H1 (cell line): ENCODE measurements around the gene NR5A1. TPM values are rescaled to one million over a fixed set of nuclear protein-coding genes. Genes with fewer than 3 reads are reported as not detected.

Source experiments
- CTCF ChIA-PET: fragments of 300-600 bp; sonication (Branson Sonifier 250); formaldehyde crosslinking; loops from one replicate; lab custom pipeline; 2021; ENCODE audit not compliant: partially characterized antibody; lab: Charles Lee
- POLR2A ChIA-PET: fragments of 300-600 bp; sonication (Branson Sonifier 250); formaldehyde crosslinking; loops from one replicate; lab custom pipeline; 2021; ENCODE audit warnings: inconsistent platforms; ENCODE audit not compliant: partially characterized antibody; lab: Charles Lee
- DNase-seq, 2 experiments: peaks; one replicate each; pipeline versions ENCODE4 v3.0.0 to v3.0.0-alpha.2; 2010 to 2022; ENCODE audit warnings: low spot score in 2 of 2, low read depth in 1 of 2, mixed read lengths in 1 of 2
- FAIRE-seq: peaks from 2 replicates; lab custom pipeline; 2011; peaks lifted over from hg19 to GRCh38; lab: Jason Lieb, UNC
- H2AFZ ChIP-seq: 2 replicates; pipeline ENCODE4 v1.8.1; 2012; ENCODE audit warnings: low read length, inconsistent platforms
- H2AK5ac ChIP-seq: 2 replicates; pipeline ENCODE4 v1.6.1; 2013; ENCODE audit warnings: low read depth, low read length
- H2BK120ac ChIP-seq: replicated peaks from 2 replicates; pipeline ENCODE3; 2013; ENCODE audit warnings: low read depth, low read length, inconsistent platforms
- H2BK12ac ChIP-seq: 2 replicates; pipeline ENCODE4 v1.6.1; 2013; ENCODE audit warnings: low read depth, low read length
- H2BK15ac ChIP-seq: 2 replicates; pipeline ENCODE4 v1.6.1; 2013; ENCODE audit warnings: low read length
- H2BK20ac ChIP-seq: 2 replicates; pipeline ENCODE4 v1.6.1; 2013; ENCODE audit warnings: low read length
- H2BK5ac ChIP-seq: 2 replicates; pipeline ENCODE4 v1.6.1; 2013; ENCODE audit warnings: low read depth, low read length
- H3K14ac ChIP-seq: 2 replicates; pipeline ENCODE4 v1.6.1; 2013; ENCODE audit warnings: inconsistent platforms; ENCODE audit not compliant: insufficient read length
- H3K18ac ChIP-seq: 2 replicates; pipeline ENCODE4 v1.6.1; 2013; ENCODE audit warnings: low read length; ENCODE audit errors: extremely low read depth
- H3K23ac ChIP-seq: 2 replicates; pipeline ENCODE4 v1.6.1; 2013; ENCODE audit warnings: inconsistent platforms; ENCODE audit not compliant: insufficient read length
- H3K23me2 ChIP-seq: 2 replicates; pipeline ENCODE4 v1.6.1; 2013; ENCODE audit warnings: low read depth, low read length
- H3K27ac ChIP-seq: 2 replicates; pipeline ENCODE4 v1.6.1; 2011; ENCODE audit warnings: low read depth, low read length, inconsistent platforms
- H3K27me3 ChIP-seq, 4 experiments: replicated peaks in 1 of 4; 1 replicate in 1 of 4; 2 replicates in 3 of 4; pipeline versions ENCODE4 v1.6.1 to v1.8.1; 2011 to 2013; ENCODE audit warnings: low read length in 3 of 4, mild to moderate bottlenecking in 3 of 4, inconsistent platforms in 2 of 4, mixed read lengths in 2 of 4, moderate library complexity in 1 of 4; ENCODE audit not compliant: control insufficient read depth in 3 of 4, insufficient read depth in 3 of 4; ENCODE audit errors: extremely low read depth in 1 of 4
- H3K36me3 ChIP-seq, 4 experiments: 2 replicates each; pipeline versions ENCODE4 v1.6.1 to v1.8.1; 2011 to 2013; ENCODE audit warnings: mild to moderate bottlenecking in 4 of 4, low read length in 3 of 4, moderate library complexity in 2 of 4, control low read depth in 1 of 4, inconsistent platforms in 1 of 4; ENCODE audit not compliant: insufficient read depth in 4 of 4, control insufficient read depth in 2 of 4
- H3K4ac ChIP-seq: replicated peaks from 2 replicates; pipeline ENCODE3; 2013; ENCODE audit warnings: low read length, low read depth, mixed read lengths, inconsistent platforms; ENCODE audit not compliant: insufficient read length
- H3K4me1 ChIP-seq, 4 experiments: replicated peaks in 1 of 4; 1 replicate in 1 of 4; 2 replicates in 3 of 4; pipeline versions ENCODE4 v1.6.1 to v1.8.1; 2011 to 2013; ENCODE audit warnings: low read length in 3 of 4, inconsistent platforms in 2 of 4, mixed read lengths in 1 of 4; ENCODE audit not compliant: insufficient read depth in 4 of 4, control insufficient read depth in 3 of 4
- H3K4me2 ChIP-seq, 2 experiments: 2 replicates each; pipeline versions ENCODE4 v1.6.1 to v1.8.1; 2011 to 2013; ENCODE audit warnings: low read depth in 2 of 2, low read length in 2 of 2, control low read depth in 1 of 2, inconsistent platforms in 1 of 2, mild to moderate bottlenecking in 1 of 2; ENCODE audit not compliant: insufficient read depth in 1 of 2
- H3K4me3 ChIP-seq, 4 experiments: fragments of 200-600, 300-600 bp in 1 of 4; sonication (generic), shearing (Covaris generic), sonication (Bioruptor Twin) in 1 of 4; 2 replicates each; pipeline versions ENCODE4 v1.5.1 to v1.8.1; 2011 to 2016; ENCODE audit warnings: low read length in 4 of 4, low read depth in 3 of 4, control low read depth in 2 of 4, inconsistent platforms in 2 of 4, mild to moderate bottlenecking in 2 of 4, mixed read lengths in 1 of 4, moderate library complexity in 1 of 4; ENCODE audit not compliant: insufficient read depth in 2 of 4; ENCODE audit errors: extremely low read depth in 1 of 4
- H3K56ac ChIP-seq: replicated peaks from 2 replicates; pipeline ENCODE3; 2013; ENCODE audit warnings: low read depth, mild to moderate bottlenecking, mixed read lengths, low read length, inconsistent platforms; ENCODE audit not compliant: insufficient read length
- H3K79me1 ChIP-seq: 2 replicates; pipeline ENCODE4 v1.6.1; 2013; ENCODE audit warnings: low read depth, low read length, control low read depth
- H3K79me2 ChIP-seq, 2 experiments: 2 replicates each; pipeline versions ENCODE4 v1.6.1 to v1.8.1; 2012 to 2013; ENCODE audit warnings: low read length in 2 of 2, mild to moderate bottlenecking in 2 of 2, inconsistent platforms in 1 of 2; ENCODE audit not compliant: insufficient read depth in 2 of 2, control insufficient read depth in 1 of 2
- H3K9ac ChIP-seq, 4 experiments: replicated peaks in 1 of 4; 1 replicate in 1 of 4; 2 replicates in 3 of 4; pipeline versions ENCODE4 v1.6.1 to v1.8.1; 2011 to 2013; ENCODE audit warnings: low read depth in 3 of 4, low read length in 3 of 4, control low read depth in 2 of 4, mild to moderate bottlenecking in 2 of 4, moderate library complexity in 2 of 4, inconsistent platforms in 1 of 4; ENCODE audit errors: extremely low read depth in 1 of 4
- H3K9me3 ChIP-seq, 2 experiments: 2 replicates each; pipeline versions ENCODE4 v1.6.1 to v1.8.1; 2012 to 2013; ENCODE audit warnings: mild to moderate bottlenecking in 2 of 2, moderate library complexity in 2 of 2, control low read depth in 1 of 2, inconsistent platforms in 1 of 2, low read depth in 1 of 2, low read length in 1 of 2, mixed read lengths in 1 of 2; ENCODE audit not compliant: insufficient read depth in 2 of 2
- H4K20me1 ChIP-seq, 2 experiments: replicated peaks in 1 of 2; 2 replicates each; pipeline versions ENCODE3 to v1.8.1; 2011 to 2013; ENCODE audit warnings: inconsistent platforms in 2 of 2, low read length in 2 of 2, mild to moderate bottlenecking in 1 of 2; ENCODE audit not compliant: insufficient read depth in 2 of 2, control insufficient read depth in 1 of 2
- H4K5ac ChIP-seq: 2 replicates; pipeline ENCODE4 v1.6.1; 2013; ENCODE audit warnings: low read length, low read depth, mixed read lengths, inconsistent platforms; ENCODE audit not compliant: insufficient read length
- H4K8ac ChIP-seq: 2 replicates; pipeline ENCODE4 v1.8.0; 2013; ENCODE audit warnings: mild to moderate bottlenecking, moderate library complexity, low read length, inconsistent platforms; ENCODE audit not compliant: insufficient read depth; ENCODE audit errors: extremely low read depth
- H4K91ac ChIP-seq: replicated peaks from 2 replicates; pipeline ENCODE3; 2013; ENCODE audit warnings: low read length, mixed read lengths, inconsistent platforms; ENCODE audit not compliant: insufficient read length
- CBX8 ChIP-seq: fragments of 300-800, 300-1000 bp; sonication (generic); IDR thresholded peaks from 2 replicates; pipeline ENCODE4 v1.7.1; 2016; ENCODE audit warnings: low read depth, low read length, borderline replicate concordance
- CHD1 ChIP-seq: IDR thresholded peaks from 2 replicates; pipeline ENCODE4 v1.6.1; 2012; ENCODE audit warnings: low read depth, low read length, improper control_type of control experiment
- E2F6 ChIP-seq: IDR thresholded peaks from 2 replicates; pipeline ENCODE4 v1.6.1; 2012; ENCODE audit warnings: inconsistent platforms
- GTF2F1 ChIP-seq: IDR thresholded peaks from 2 replicates; pipeline ENCODE4 v1.6.1; 2012; ENCODE audit warnings: low read depth, low read length, improper control_type of control experiment, borderline replicate concordance
- HDAC6 ChIP-seq: IDR thresholded peaks from one replicate; pipeline ENCODE4 v1.7.1; 2012; ENCODE audit warnings: low read depth, mild to moderate bottlenecking, inconsistent platforms, low read length, moderate library complexity
- RFX5 ChIP-seq: IDR thresholded peaks from 2 replicates; pipeline ENCODE4 v1.6.1; 2011; ENCODE audit warnings: low read depth, low read length, improper control_type of control experiment, borderline replicate concordance
- WGBS, 2 experiments: shearing (Covaris generic) in 1 of 2; methylation state at CpG; one replicate each; pipeline versions ENCODE4 v1.1.6 to v1.1.7; 2013 to 2015; ENCODE audit warnings: low lambda C conversion rate in 2 of 2, mixed read lengths in 2 of 2, inconsistent platforms in 1 of 2, low coverage in 1 of 2, missing lambda C conversion rate in 1 of 2; ENCODE audit not compliant: insufficient replicate concordance in 2 of 2, insufficient coverage in 1 of 2, insufficient read length in 1 of 2; ENCODE audit errors: extremely low coverage in 1 of 2, missing lambda C conversion rate in 1 of 2; 5-methylcytosine and 5-hydroxymethylcytosine counted together
- polyA plus RNA-seq, 7 experiments: library from polyadenylated mRNA; depleted of rRNA in 3 of 7; stranded (reverse) in 5 of 7; unstranded in 2 of 7; fragments of >200 nt in 5 of 7; fragments of 200-250 nt in 2 of 7; gene quantifications; 1 replicate in 5 of 7; 2 replicates in 1 of 7; 4 replicates in 1 of 7; pipeline versions ENCODE4 v1.2.1 to v1.2.3, GENCODE V29; 2011 to 2013; ENCODE audit warnings: missing spikeins in 2 of 7, mixed read lengths in 2 of 7
- total RNA-seq: library from RNA; stranded (reverse); fragmentation: NEBNext Ultra II Directional; extraction: Animal tissue kit (Norgen Biotek cat#: 25700); gene quantifications from 2 replicates; pipeline ENCODE4 v1.2.1, GENCODE V29; 2021

Gene NR5A1
- total and polyA plus RNA-seq, 2 of the 8 experiments (the other 6 are each of a cell fraction or from before 2014, with no cell fraction given): 0.29 to 0.58 TPM

GRCh38 chr9:124501771-124502320 lies 5.4 kb downstream of the NR5A1 start:
- 86% methylated on average over 7 of the region's 11 CpGs; no CpG with 5 or more reads in 1 of the 2 experiments for WGBS, 2 experiments
- FAIRE-seq: no peak
- no peaks in the 10 kb centered on the region; a peak in 1 of 4 replicates for H3K9me3 ChIP-seq
- no peak overlapping the region for H3K9ac ChIP-seq
- no peak overlapping the region for H2BK5ac ChIP-seq
- ChIA-PET CTCF (interaction anchor here (0.7 to 1.4 kb wide), 10 partner anchors 22 to 351 kb away, joined by 3 to 5 read pairs (median 3); partner anchors contain the start of gene WDR38), POLR2A (interaction anchor here (0.9 to 2.2 kb wide), 5 partner anchors 10 to 38 kb away, joined by 3 to 5 read pairs (median 3); no protein-coding TSS in a partner anchor)
- H3K79me1 ChIP-seq: no peaks in the 10 kb centered on the region
- no peak overlapping the region; the same call in 1 of the 2 replicates for H2BK12ac ChIP-seq
- TF ChIP-seq CHD1: no peak
- TF ChIP-seq CBX8: no peak
- no peak for TF ChIP-seq HDAC6
- TF ChIP-seq E2F6: no peak
- TF ChIP-seq RFX5: no peak
- no peak for TF ChIP-seq GTF2F1
- H3K4me1 ChIP-seq: peaks cover 0 to 17% (median 12%) of the 10 kb centered on the region in 4 experiments; a peak in 6 of 7 replicates
- no peak overlapping the region for H2BK15ac ChIP-seq
- 0 out of 2 replicates have a peak overlapping the region, but pooled peaks have one; percentile 13 for H2AK5ac ChIP-seq
- DNase-seq: no peak
- peak overlapping the region; percentile 52 for H4K91ac ChIP-seq
- no peak overlapping the region for H3K14ac ChIP-seq
- no peak overlapping the region for H4K5ac ChIP-seq
- H3K4me3 ChIP-seq: no peak overlapping the region
- no peak overlapping the region for H3K4me2 ChIP-seq
- no peaks in the 10 kb centered on the region for H3K79me2 ChIP-seq
- peaks cover 0 to 8% (median 0%) of the 10 kb centered on the region in 4 experiments; a peak in 1 of 8 replicates for H3K36me3 ChIP-seq
- H3K23me2 ChIP-seq: peaks cover 7% of the 10 kb centered on the region; the same call in 1 of the 2 replicates
- H2BK20ac ChIP-seq: 0 out of 2 replicates have a peak overlapping the region, but pooled peaks have one; percentile 48
- H3K27me3 ChIP-seq: peaks cover 39 to 61% (median 55%) of the 10 kb centered on the region in 4 experiments
- no peak overlapping the region for H3K18ac ChIP-seq
- H3K27ac ChIP-seq: no peak overlapping the region
- H3K23ac ChIP-seq: no peak overlapping the region
- H2BK120ac ChIP-seq: no peak overlapping the region
- H4K8ac ChIP-seq: peak overlapping the region; percentile 14; the same call in 1 of the 2 replicates
- H3K4ac ChIP-seq: no peak overlapping the region
- H4K20me1 ChIP-seq: peaks cover 0 to 2% of the 10 kb centered on the region in 2 experiments
- no peak overlapping the region for H2AFZ ChIP-seq
- H3K56ac ChIP-seq: no peak overlapping the region
